Endometrial microvascular endothelial cells (primary cell): ENCODE results near the gene HSFX3. TPM values are rescaled to one million over a fixed set of nuclear protein-coding genes. Genes with fewer than 3 reads are reported as not detected.
"Not testable (repeated sequence)": the region's sequence is repeated elsewhere in the genome, so short reads cannot be mapped to it uniquely, and the experiment has no call there.

Source experiments
- in situ Hi-C: cut with HindIII; loops from 2 replicates; pipeline ENCODE4 v1.10.0; 2017; ENCODE audit warnings: low sequenced_read_pairs, low pct_unique_long_range_greater_than_20kb; ENCODE audit errors: inconsistent ontology term
- total RNA-seq: library from RNA; depleted of rRNA; stranded (reverse); fragments of >200 nt; gene quantifications from one replicate; pipeline ENCODE4 v1.2.3, GENCODE V29; 2015; ENCODE audit errors: inconsistent ontology term

The HSFX3 gene
- total RNA-seq: not detected

GRCh38 chrX:149549701-149550100 lies at the start of gene HSFX3:
Gene HSFX3 (minus strand): TSS chrX:149549924. CDS start chrX:149549852, 72 bp downstream.
- in situ Hi-C loops: not testable (repeated sequence)

- in situ Hi-C loops: not testable (repeated sequence)
These were observed 48.9 kb upstream of the HSFX3 start for GRCh38 chrX:149598603-149599002.

- in situ Hi-C loops: not testable (repeated sequence)
These were observed 46.2 kb upstream of the HSFX3 start for GRCh38 chrX:149595943-149596342.

- in situ Hi-C loops: not testable (repeated sequence)
These were observed 45.5 kb upstream of the HSFX3 start, which contains the start of gene HSFX2 for GRCh38 chrX:149595214-149595613. Gene HSFX2 (minus strand): TSS chrX:149595314. CDS start chrX:149594700, 614 bp downstream.

- in situ Hi-C loops: not testable (repeated sequence)
These were observed 41.3 kb upstream of the HSFX3 start for GRCh38 chrX:149590993-149591392.

GRCh38 chrX:149587359-149587758 lies 37.6 kb upstream of the HSFX3 start, which contains the start of gene MAGEA9B:
Gene MAGEA9B (minus strand): TSS chrX:149587459. CDS start chrX:149583179, 4,280 bp downstream.
- in situ Hi-C loops: not testable (repeated sequence)

- in situ Hi-C loops: not testable (repeated sequence)
These were observed 35.9 kb upstream of the HSFX3 start for GRCh38 chrX:149585631-149586030.

- in situ Hi-C loops: not testable (repeated sequence)
These were observed 23.7 kb upstream of the HSFX3 start for GRCh38 chrX:149573456-149573855.

- in situ Hi-C loops: no loop called here
These were observed 23.0 kb upstream of the HSFX3 start for GRCh38 chrX:149572743-149573142.

- in situ Hi-C loops: no loop called here
These were observed 22.0 kb upstream of the HSFX3 start for GRCh38 chrX:149571770-149572169.

GRCh38 chrX:149570668-149571067 lies 20.9 kb upstream of the HSFX3 start:
- in situ Hi-C loops: no loop called here

GRCh38 chrX:149569770-149570169 lies 20.0 kb upstream of the HSFX3 start:
- in situ Hi-C loops: no loop called here

- in situ Hi-C loops: no loop called here
These were observed 19.1 kb upstream of the HSFX3 start for GRCh38 chrX:149568701-149569296.

- in situ Hi-C loops: no loop called here
These were observed 18.1 kb upstream of the HSFX3 start for GRCh38 chrX:149567621-149568417.

GRCh38 chrX:149563359-149563758 lies 13.6 kb upstream of the HSFX3 start:
- in situ Hi-C loops: no loop called here

- in situ Hi-C loops: not testable (repeated sequence)
These were observed 5.5 kb upstream of the HSFX3 start for GRCh38 chrX:149555251-149555650.

- in situ Hi-C loops: not testable (repeated sequence)
These were observed 2.2 kb upstream of the HSFX3 start for GRCh38 chrX:149551939-149552248.

- in situ Hi-C loops: not testable (repeated sequence)
These were observed 1.7 kb upstream of the HSFX3 start for GRCh38 chrX:149551245-149551938.

- in situ Hi-C loops: not testable (repeated sequence)
These were observed 730 bp upstream of the HSFX3 start for GRCh38 chrX:149550454-149550853.

GRCh38 chrX:149547782-149548181 lies 1.9 kb downstream of the HSFX3 start:
- in situ Hi-C loops: not testable (repeated sequence)
